GM08714 (cell line): ENCODE results near the gene ANKLE1.
A peak's percentile ranks its signal among the peaks of the same experiment; 100 is the strongest.

Experiments
- H3K4me3 ChIP-seq: fragments of 200-500 bp; sonication (Bioruptor generic); 2 replicates; pipeline ENCODE4 v1.5.1; 2014; ENCODE audit warnings: mild to moderate bottlenecking, low read length, inconsistent platforms
- ZNF274 ChIP-seq: IDR thresholded peaks from 2 replicates; pipeline ENCODE4 v1.6.1; 2012; ENCODE audit warnings: mild to moderate bottlenecking, low read depth, low read length

ANKLE1 gene

GRCh38 chr19:17328517-17329365 lies 47.0 kb downstream of the ANKLE1 start:
- no peak overlapping the region; the same call in 1 of the 2 replicates for H3K4me3 ChIP-seq
- TF ChIP-seq ZNF274 = no peak

- TF ChIP-seq ZNF274 = no peak
- no peak overlapping the region for H3K4me3 ChIP-seq
Measured at GRCh38 chr19:17329366-17330261, 47.9 kb downstream of the ANKLE1 start.

GRCh38 chr19:17330262-17331044 lies 48.8 kb downstream of the ANKLE1 start:
- no peak overlapping the region for H3K4me3 ChIP-seq
- TF ChIP-seq ZNF274 = no peak

DNA sequence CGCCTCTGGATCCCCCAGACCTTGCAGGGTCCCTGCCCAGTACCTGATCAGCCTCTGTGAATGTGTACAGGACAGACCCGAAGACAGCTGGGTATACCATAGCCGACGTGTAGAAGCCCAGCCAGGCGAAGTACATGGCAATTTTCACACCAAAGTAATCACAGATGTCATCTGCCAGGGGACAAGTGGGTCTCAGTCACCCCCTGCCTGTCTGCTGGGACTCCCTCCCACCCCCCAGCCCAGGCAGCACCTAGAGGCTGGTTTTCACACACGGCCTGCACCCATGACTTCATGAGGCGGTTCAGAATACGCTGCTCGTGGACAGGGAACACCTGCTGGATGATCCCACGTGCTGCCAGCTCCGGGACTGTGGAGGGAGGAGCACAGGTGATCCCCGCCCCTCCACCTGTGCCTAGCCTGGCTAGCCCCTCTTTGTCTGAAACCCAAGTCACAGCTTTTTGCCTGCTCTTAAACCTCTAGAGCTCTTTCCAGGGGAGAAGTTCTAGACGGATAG lies 49.4 kb downstream of the ANKLE1 start:
- no peak for TF ChIP-seq ZNF274
- no peak overlapping the region for H3K4me3 ChIP-seq

DNA sequence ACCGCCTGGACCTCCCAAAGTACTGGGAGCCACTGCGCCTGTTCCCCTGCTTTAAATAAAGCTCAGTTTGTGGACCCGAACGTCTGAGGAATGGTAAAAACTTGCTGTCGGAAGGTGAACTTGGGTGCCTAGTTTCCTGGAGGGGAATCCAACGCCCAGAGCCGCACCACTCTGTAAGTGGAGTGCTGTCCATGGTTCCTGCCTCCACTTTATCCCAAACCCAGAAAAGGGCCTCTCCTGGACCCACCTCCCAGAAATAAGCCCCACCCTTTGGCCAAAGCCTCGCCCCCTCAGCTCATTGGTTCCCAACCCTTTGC lies 50.6 kb downstream of the ANKLE1 start:
- H3K4me3 ChIP-seq = no peak overlapping the region
- no peak for TF ChIP-seq ZNF274

DNA sequence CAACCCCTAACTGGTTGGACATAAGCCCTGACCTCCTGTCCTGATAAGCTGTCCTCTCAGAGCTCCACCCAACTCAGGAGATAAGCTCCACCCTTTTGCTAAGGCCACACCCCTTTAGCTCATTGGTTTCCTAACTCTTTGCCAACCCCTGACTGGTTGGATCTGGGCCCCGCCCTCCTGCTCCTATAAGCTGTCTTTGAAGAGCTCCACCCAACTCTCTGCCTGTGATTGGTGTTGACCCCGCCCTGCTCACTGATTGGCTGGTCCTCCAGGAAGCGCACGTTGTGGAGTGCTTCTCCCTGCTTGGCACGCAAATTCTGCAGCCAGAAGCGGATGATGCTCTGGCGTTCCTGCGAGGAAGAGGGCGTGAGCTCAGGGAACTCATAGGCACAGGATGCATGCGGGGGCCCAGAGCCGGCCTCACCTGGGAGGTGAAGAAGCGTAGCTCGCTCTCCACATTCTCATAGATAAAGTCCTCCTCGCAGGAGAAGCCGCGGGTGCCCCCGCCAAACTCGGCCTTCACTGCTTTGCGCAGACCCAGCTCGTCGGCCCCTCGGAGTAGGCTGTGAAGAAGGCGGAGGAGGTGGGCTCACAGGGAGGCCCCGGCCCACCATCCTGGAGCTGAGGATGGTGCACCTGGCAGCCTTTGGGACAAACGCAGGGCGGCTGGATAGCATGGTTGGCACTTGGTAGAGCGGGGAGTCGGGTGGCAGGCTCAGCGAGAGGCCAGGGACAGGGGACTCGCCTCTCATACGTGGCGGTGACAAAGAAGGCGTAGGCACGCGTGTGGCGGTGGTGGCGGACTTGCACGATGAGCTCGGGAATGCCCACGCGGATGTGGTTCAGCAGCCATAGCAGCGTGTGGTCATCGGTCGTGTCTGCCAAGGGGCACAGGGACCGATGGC lies 51.2 kb downstream of the ANKLE1 start:
- TF ChIP-seq ZNF274 = no peak
- H3K4me3 ChIP-seq = no peak overlapping the region

GRCh38 chr19:17333611-17334413 lies 52.1 kb downstream of the ANKLE1 start:
- no peak for TF ChIP-seq ZNF274
- H3K4me3 ChIP-seq = peak overlapping the region; percentile 69

GRCh38 chr19:17334414-17335409 lies 53.0 kb downstream of the ANKLE1 start, which contains the start of gene ANO8:
TSS of gene ANO8 (minus strand) at chr19:17334855. CDS start at chr19:17334670, 185 bp downstream.
- peak within 1 kb of the TSS; percentile 69 for H3K4me3 ChIP-seq
- no peak for TF ChIP-seq ZNF274

DNA sequence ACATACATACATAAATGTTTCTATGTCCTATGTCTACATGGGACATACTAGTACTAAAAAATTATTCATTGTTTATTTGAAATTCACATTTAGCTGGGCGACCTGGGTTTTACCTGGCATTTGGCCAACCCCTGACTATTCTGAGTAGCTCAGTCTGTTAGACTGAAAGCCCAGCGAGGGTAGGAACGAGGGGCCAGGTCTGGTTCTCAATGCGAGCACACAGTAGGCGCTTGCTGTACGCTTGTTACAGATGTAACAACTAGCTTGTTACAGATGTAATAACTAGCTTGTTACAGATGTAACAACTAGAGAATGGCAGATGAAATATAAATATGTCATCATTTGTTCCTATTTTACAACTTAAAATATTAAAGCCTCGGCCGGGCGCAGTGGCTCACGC lies 53.9 kb downstream of the ANKLE1 start:
- H3K4me3 ChIP-seq = no peak overlapping the region
- TF ChIP-seq ZNF274 = no peak
